HepG2 (cell line): ENCODE measurements around the gene RABGAP1. TPM values are rescaled to one million over a fixed set of nuclear protein-coding genes. Genes with fewer than 3 reads are reported as not detected.

ENCODE experiments used
- AKAP8 ChIP-seq: sonication (generic); formaldehyde crosslinking; IDR thresholded peaks from 2 replicates; pipeline ENCODE4 v1.5.1; 2020; ENCODE audit warnings: mild to moderate bottlenecking, missing genetic modification reagents
- E2F1 ChIP-seq: sonication (generic); formaldehyde crosslinking; IDR thresholded peaks from 2 replicates; pipeline ENCODE4 v1.5.0; 2020; ENCODE audit warnings: missing genetic modification reagents
- HCFC1 ChIP-seq: fragments of 150-350 bp; IDR thresholded peaks from 2 replicates; pipeline ENCODE4 v1.6.1; 2014; ENCODE audit warnings: low read depth, low read length
- KDM4B ChIP-seq: sonication (generic); formaldehyde crosslinking; IDR thresholded peaks from 2 replicates; pipeline ENCODE4 v1.4.0; 2020; ENCODE audit warnings: missing genetic modification reagents
- PPARG ChIP-seq: conservative IDR thresholded peaks from 2 replicates; pipeline ENCODE4 v1.6.1; 2016; ENCODE audit warnings: missing biosample characterization, missing genetic modification reagents
- SMARCE1 ChIP-seq: fragments of 450-650 bp; IDR thresholded peaks from 2 replicates; pipeline ENCODE4 v1.6.1; 2017; ENCODE audit warnings: borderline replicate concordance
- TCF7 ChIP-seq: sonication (generic); IDR thresholded peaks from 2 replicates; pipeline ENCODE4 v1.6.1; 2016; ENCODE audit warnings: antibody characterized with exemption, low read depth
- TMF1 ChIP-seq: sonication (generic); formaldehyde crosslinking; IDR thresholded peaks from 2 replicates; pipeline ENCODE4 v1.8.1; 2022; ENCODE audit warnings: low read depth, missing genetic modification reagents
- ZBTB21 ChIP-seq: sonication (generic); formaldehyde crosslinking; IDR thresholded peaks from 2 replicates; pipeline ENCODE4 v1.4.0; 2020; ENCODE audit warnings: missing genetic modification reagents
- ZNF296 ChIP-seq: sonication (generic); formaldehyde crosslinking; conservative IDR thresholded peaks from 2 replicates; pipeline ENCODE4 v1.5.0; 2020; ENCODE audit warnings: mild to moderate bottlenecking, missing genetic modification reagents
- ZNF30 ChIP-seq: sonication (generic); formaldehyde crosslinking; IDR thresholded peaks from 2 replicates; pipeline ENCODE4 v1.5.0; 2020; ENCODE audit warnings: mild to moderate bottlenecking, missing genetic modification reagents
- ZNF414 ChIP-seq: sonication (generic); formaldehyde crosslinking; IDR thresholded peaks from 2 replicates; pipeline ENCODE4 v1.5.0; 2020; ENCODE audit warnings: missing genetic modification reagents
- ZNF441 ChIP-seq: sonication (generic); formaldehyde crosslinking; IDR thresholded peaks from 2 replicates; pipeline ENCODE4 v1.7.0; 2021; ENCODE audit warnings: missing genetic modification reagents, borderline replicate concordance
- ZNF510 ChIP-seq: sonication (generic); formaldehyde crosslinking; IDR thresholded peaks from 2 replicates; pipeline ENCODE4 v1.4.0; 2020; ENCODE audit warnings: low read depth, mild to moderate bottlenecking, missing genetic modification reagents
- polyA plus RNA-seq, 8 experiments: library from polyadenylated mRNA; depleted of rRNA in 3 of 8; stranded (reverse) in 7 of 8; unstranded in 1 of 8; fragments of >200 nt; fragmentation: Illumina TruSeq in 4 of 8; extraction: Trizol in 4 of 8; gene quantifications; 2 replicates each; pipeline versions ENCODE4 v1.2.1 to v1.2.3, GENCODE V29; 2011 to 2016; ENCODE audit warnings: low read depth in 4 of 8, missing spikeins in 1 of 8, mixed read lengths in 1 of 8; ENCODE audit not compliant: insufficient read depth in 1 of 8
- total RNA-seq, 5 experiments: library from RNA; depleted of rRNA; stranded (reverse); fragments of >200 nt; fragmentation: Illumina TruSeq; extraction: Trizol; gene quantifications; 2 replicates each; pipeline ENCODE4 v1.2.3, GENCODE V29; 2016; ENCODE audit warnings: low read depth in 1 of 5
- TF ChIP-seq, protein P1 (sequence below): sonication (generic); formaldehyde crosslinking; IDR thresholded peaks from 2 replicates; pipeline ENCODE4 v1.5.1; 2020; ENCODE audit warnings: mild to moderate bottlenecking, missing genetic modification reagents, borderline replicate concordance
- TF ChIP-seq, protein P2 (sequence below): sonication (generic); formaldehyde crosslinking; IDR thresholded peaks from 2 replicates; pipeline ENCODE4 v1.4.0; 2020; ENCODE audit warnings: missing genetic modification reagents, mild to moderate bottlenecking, borderline replicate concordance
- TF ChIP-seq, protein P3 (sequence below): sonication (generic); formaldehyde crosslinking; IDR thresholded peaks from 2 replicates; pipeline ENCODE4 v1.8.0; 2022; ENCODE audit warnings: missing genetic modification reagents, mild to moderate bottlenecking, inconsistent platforms, borderline replicate concordance
- TF ChIP-seq, protein P4 (sequence below): sonication (generic); formaldehyde crosslinking; conservative IDR thresholded peaks from 2 replicates; pipeline ENCODE4 v1.4.0; 2020; ENCODE audit warnings: missing genetic modification reagents

The RABGAP1 gene
- total and polyA plus RNA-seq, 2 of the 13 experiments (the other 11 are each of a cell fraction or from before 2014, with no cell fraction given), result 19.1 to 19.3 TPM

GRCh38 chr9:123011878-123012528 is 71.2 kb downstream of the RABGAP1 start (continued):
- TF ChIP-seq, protein P1, sequence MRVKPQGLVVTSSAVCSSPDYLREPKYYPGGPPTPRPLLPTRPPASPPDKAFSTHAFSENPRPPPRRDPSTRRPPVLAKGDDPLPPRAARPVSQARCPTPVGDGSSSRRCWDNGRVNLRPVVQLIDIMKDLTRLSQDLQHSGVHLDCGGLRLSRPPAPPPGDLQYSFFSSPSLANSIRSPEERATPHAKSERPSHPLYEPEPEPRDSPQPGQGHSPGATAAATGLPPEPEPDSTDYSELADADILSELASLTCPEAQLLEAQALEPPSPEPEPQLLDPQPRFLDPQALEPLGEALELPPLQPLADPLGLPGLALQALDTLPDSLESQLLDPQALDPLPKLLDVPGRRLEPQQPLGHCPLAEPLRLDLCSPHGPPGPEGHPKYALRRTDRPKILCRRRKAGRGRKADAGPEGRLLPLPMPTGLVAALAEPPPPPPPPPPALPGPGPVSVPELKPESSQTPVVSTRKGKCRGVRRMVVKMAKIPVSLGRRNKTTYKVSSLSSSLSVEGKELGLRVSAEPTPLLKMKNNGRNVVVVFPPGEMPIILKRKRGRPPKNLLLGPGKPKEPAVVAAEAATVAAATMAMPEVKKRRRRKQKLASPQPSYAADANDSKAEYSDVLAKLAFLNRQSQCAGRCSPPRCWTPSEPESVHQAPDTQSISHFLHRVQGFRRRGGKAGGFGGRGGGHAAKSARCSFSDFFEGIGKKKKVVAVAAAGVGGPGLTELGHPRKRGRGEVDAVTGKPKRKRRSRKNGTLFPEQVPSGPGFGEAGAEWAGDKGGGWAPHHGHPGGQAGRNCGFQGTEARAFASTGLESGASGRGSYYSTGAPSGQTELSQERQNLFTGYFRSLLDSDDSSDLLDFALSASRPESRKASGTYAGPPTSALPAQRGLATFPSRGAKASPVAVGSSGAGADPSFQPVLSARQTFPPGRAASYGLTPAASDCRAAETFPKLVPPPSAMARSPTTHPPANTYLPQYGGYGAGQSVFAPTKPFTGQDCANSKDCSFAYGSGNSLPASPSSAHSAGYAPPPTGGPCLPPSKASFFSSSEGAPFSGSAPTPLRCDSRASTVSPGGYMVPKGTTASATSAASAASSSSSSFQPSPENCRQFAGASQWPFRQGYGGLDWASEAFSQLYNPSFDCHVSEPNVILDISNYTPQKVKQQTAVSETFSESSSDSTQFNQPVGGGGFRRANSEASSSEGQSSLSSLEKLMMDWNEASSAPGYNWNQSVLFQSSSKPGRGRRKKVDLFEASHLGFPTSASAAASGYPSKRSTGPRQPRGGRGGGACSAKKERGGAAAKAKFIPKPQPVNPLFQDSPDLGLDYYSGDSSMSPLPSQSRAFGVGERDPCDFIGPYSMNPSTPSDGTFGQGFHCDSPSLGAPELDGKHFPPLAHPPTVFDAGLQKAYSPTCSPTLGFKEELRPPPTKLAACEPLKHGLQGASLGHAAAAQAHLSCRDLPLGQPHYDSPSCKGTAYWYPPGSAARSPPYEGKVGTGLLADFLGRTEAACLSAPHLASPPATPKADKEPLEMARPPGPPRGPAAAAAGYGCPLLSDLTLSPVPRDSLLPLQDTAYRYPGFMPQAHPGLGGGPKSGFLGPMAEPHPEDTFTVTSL (CRISPR knock-in tag), result peak; percentile 76; the same call in 1 of the 2 replicates
- TF ChIP-seq, protein P2, sequence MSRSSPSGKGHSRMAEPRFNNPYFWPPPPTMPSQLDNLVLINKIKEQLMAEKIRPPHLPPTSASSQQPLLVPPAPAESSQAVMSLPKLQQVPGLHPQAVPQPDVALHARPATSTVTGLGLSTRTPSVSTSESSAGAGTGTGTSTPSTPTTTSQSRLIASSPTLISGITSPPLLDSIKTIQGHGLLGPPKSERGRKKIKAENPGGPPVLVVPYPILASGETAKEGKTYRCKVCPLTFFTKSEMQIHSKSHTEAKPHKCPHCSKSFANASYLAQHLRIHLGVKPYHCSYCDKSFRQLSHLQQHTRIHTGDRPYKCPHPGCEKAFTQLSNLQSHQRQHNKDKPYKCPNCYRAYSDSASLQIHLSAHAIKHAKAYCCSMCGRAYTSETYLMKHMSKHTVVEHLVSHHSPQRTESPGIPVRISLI (CRISPR knock-in tag), result no peak
- TF ChIP-seq TCF7, result peak; percentile 75
- no peak for TF ChIP-seq AKAP8 (CRISPR knock-in tag)
- no peak for TF ChIP-seq ZNF441 (CRISPR knock-in tag)
- no peak for TF ChIP-seq TMF1 (CRISPR knock-in tag)
- TF ChIP-seq SMARCE1, result no peak
- no peak for TF ChIP-seq E2F1 (CRISPR knock-in tag)
- TF ChIP-seq, protein P3, sequence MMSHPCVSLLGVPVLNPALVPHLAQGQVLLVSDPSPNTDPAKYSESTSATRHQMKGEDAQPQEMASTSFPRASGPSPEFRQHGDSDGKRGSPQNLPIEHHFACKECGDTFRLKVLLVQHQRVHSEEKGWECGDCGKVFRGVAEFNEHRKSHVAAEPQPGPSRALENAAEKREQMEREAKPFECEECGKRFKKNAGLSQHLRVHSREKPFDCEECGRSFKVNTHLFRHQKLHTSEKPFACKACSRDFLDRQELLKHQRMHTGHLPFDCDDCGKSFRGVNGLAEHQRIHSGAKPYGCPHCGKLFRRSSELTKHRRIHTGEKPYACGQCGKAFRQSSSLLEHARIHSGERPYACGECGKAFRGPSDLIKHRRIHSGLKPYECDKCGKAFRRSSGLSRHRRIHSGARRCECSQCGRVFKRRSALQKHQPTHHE (CRISPR knock-in tag), result no peak
- TF ChIP-seq ZNF30 (CRISPR knock-in tag), result no peak
- TF ChIP-seq ZNF510 (CRISPR knock-in tag), result no peak
- TF ChIP-seq ZNF414, result no peak
- TF ChIP-seq KDM4B, result no peak
- TF ChIP-seq ZBTB21, result no peak
- TF ChIP-seq, protein P4, sequence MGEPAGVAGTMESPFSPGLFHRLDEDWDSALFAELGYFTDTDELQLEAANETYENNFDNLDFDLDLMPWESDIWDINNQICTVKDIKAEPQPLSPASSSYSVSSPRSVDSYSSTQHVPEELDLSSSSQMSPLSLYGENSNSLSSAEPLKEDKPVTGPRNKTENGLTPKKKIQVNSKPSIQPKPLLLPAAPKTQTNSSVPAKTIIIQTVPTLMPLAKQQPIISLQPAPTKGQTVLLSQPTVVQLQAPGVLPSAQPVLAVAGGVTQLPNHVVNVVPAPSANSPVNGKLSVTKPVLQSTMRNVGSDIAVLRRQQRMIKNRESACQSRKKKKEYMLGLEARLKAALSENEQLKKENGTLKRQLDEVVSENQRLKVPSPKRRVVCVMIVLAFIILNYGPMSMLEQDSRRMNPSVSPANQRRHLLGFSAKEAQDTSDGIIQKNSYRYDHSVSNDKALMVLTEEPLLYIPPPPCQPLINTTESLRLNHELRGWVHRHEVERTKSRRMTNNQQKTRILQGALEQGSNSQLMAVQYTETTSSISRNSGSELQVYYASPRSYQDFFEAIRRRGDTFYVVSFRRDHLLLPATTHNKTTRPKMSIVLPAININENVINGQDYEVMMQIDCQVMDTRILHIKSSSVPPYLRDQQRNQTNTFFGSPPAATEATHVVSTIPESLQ (CRISPR knock-in tag), result no peak
- peak; percentile 91 for TF ChIP-seq PPARG (CRISPR knock-in tag)
- TF ChIP-seq ZNF296, result no peak
- no peak for TF ChIP-seq HCFC1
